Cardiac septum (tissue), 1 donor: ENCODE data around the gene DOK3. TPM values are rescaled to one million over a fixed set of nuclear protein-coding genes. Genes with fewer than 3 reads are reported as not detected.

Experiments used
- DNase-seq: peaks from one replicate; pipeline ENCODE4 v3.0.0-alpha.2; 2020; ENCODE audit warnings: low spot score
- intact Hi-C: fragments of 100-400 bp; cut with DNase I; formaldehyde crosslinking; loops from one replicate; pipeline ENCODE4 v1.14.0; 2022
- total RNA-seq: library from RNA; stranded (reverse); fragmentation: NEBNext Ultra II Directional; extraction: Animal tissue kit (Norgen Biotek cat#: 25700); gene quantifications from one replicate; pipeline ENCODE4 v1.2.1, GENCODE V29; 2021
- donor health status: DM: no; HTN: no; CAD: no.

Gene DOK3
- total RNA-seq, 1 donor from 2014 or later: 4.7 TPM

GRCh38 chr5:177474002-177474476, 35.6 kb downstream of the DOK3 start:
- DNase-seq: no peak
- intact Hi-C loops: no loop called here

- no peak for DNase-seq
- intact Hi-C loops: no loop called here
These were observed 36.1 kb downstream of the DOK3 start, which contains the start of gene DBN1 for GRCh38 chr5:177473443-177474001. DBN1 (minus strand) TSS chr5:177473634; CDS start chr5:177473521, 113 bp downstream.

- intact Hi-C loops: no loop called here
- no peak for DNase-seq
These were observed 36.9 kb downstream of the DOK3 start for GRCh38 chr5:177472460-177473442.

- intact Hi-C loops: no loop called here
- DNase-seq: no peak
These were observed 37.8 kb downstream of the DOK3 start for GRCh38 chr5:177471610-177472356.

- DNase-seq: no peak
- intact Hi-C loops: no loop called here
These were observed 38.7 kb downstream of the DOK3 start for GRCh38 chr5:177470759-177471536.

GRCh38 chr5:177469750-177470525, 39.7 kb downstream of the DOK3 start:
- intact Hi-C loops: no loop called here
- no peak for DNase-seq

GRCh38 chr5:177468685-177469628, 40.7 kb downstream of the DOK3 start:
- intact Hi-C loops: no loop called here
- DNase-seq: no peak

GRCh38 chr5:177468329-177468684, 41.3 kb downstream of the DOK3 start:
- intact Hi-C loops: no loop called here
- no peak for DNase-seq

- no peak for DNase-seq
- intact Hi-C loops: no loop called here
These were observed 42.2 kb downstream of the DOK3 start for GRCh38 chr5:177467436-177467835.

- DNase-seq: no peak
These were observed 42.8 kb downstream of the DOK3 start for GRCh38 chr5:177466861-177467260.

GRCh38 chr5:177465044-177465443, 44.6 kb downstream of the DOK3 start:
- no peak for DNase-seq
- intact Hi-C loops: no loop called here

More at GRCh38 chr5:177466861-177467260, 42.8 kb downstream of the DOK3 start:
- intact Hi-C loops: no loop called here

- intact Hi-C loops: no loop called here
- no peak for DNase-seq
These were observed 47.5 kb downstream of the DOK3 start for GRCh38 chr5:177462021-177462670.

- intact Hi-C loops: loop anchor here (10.0 kb wide), 1 partner anchor 145 kb away; the partner anchor contains the start of gene MXD3
These were observed 49.6 kb downstream of the DOK3 start for GRCh38 chr5:177459819-177460628.

GRCh38 chr5:177459357-177459756, 50.3 kb downstream of the DOK3 start:
- DNase-seq: no peak
- intact Hi-C loops: loop anchor here (10.0 kb wide), 1 partner anchor 145 kb away; the partner anchor contains the start of gene MXD3

More at GRCh38 chr5:177459819-177460628, 49.6 kb downstream of the DOK3 start:
- no peak for DNase-seq

- intact Hi-C loops: loop anchor here (10.0 kb wide), 1 partner anchor 144 kb away; the partner anchor contains the start of gene MXD3
- no peak for DNase-seq
These were observed 50.7 kb downstream of the DOK3 start for GRCh38 chr5:177458912-177459350.
